Inferior parietal cortex (tissue), 1 donor: ENCODE data around the gene SYNE3.

Experiments used
- DNase-seq: peaks from one replicate; pipeline ENCODE4 v3.0.0-alpha.2; 2016; ENCODE audit errors: extremely low spot score

SYNE3 gene

DNA sequence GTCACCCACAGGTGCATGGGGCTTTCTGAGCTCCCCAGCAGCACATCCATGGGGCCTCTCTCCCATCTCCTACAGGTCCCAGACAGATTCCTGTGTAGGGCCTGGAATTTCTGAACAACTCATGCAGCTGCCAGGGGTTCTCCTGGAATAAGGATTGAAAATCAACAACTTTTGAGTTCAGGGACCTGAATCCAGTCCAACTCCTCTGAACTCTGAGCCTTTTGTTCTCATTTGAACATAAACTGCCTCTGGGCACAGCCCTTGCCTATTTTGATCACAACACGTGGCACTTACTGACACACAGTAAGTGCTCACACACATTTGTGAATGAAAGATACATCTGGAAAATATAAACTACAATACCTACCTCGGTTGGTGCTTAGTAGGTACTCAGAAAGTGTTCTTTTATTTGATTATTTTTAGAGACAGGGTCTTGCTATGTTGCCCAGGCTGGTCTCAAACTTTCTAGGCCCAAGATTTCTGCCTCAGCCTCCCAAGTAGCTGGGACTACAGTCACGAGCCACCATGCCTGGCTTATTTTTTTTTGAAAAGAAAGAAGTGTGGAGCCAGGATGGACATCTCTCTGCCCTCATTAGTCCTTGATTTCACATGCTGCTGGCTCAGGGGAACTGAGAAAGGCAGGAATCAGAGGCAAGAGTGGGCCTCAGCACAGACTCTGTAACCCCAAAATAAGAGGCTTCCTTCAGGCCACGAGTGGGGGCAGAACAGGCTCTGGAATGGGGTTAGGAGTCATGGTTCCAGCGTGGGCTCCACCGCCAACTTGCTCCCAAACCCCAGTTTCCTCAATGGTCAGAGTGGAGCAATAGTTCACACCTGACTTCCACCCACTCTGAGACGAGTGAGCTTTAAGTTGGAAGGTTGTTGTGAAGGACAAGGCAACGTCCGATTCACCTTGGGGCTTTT, 27.0 kb downstream of the SYNE3 start:
- peak; percentile 40 for DNase-seq

DNA sequence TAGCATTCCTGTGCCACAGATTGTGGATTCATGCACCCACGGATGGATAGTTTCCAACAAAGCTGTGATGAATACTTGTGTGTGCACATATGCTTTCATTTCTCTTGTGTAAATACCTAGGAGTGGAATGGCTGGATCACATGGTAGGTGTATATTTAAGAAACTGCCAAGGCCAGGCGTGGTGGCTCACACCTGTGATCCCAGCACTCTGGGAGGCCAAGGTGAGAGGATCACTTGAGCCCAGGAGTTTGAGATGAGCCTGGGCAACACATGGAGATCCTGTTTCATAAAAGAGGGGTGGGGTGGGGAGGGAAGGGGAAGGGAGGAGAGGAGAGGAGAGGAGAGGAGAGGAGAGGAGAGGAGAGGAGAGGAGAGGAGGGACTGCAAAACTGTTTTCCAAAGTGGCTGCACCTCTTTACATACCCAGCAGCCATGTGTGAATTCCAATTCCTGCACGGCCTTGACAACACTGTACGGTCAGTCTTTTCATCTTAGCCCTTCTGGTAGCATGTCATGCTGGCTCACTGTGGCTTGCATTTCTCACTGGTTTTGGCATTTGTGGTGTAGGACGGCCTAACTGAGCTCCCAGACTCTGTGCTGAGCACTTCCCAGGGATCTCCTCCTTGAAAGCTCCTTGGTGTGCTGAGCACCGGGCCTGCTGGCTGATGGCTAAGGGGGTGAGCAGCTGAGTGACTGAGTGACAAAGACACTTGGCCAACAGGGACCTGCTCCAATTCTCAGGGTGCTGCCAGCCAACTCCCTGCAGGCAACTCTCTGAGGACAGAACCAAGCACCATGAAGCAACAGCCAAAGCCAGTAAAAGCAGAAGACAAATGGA, 27.9 kb downstream of the SYNE3 start:
- DNase-seq, result no peak

GRCh38 chr14:95487669-95488084, 28.8 kb downstream of the SYNE3 start:
- DNase-seq, result no peak

DNA sequence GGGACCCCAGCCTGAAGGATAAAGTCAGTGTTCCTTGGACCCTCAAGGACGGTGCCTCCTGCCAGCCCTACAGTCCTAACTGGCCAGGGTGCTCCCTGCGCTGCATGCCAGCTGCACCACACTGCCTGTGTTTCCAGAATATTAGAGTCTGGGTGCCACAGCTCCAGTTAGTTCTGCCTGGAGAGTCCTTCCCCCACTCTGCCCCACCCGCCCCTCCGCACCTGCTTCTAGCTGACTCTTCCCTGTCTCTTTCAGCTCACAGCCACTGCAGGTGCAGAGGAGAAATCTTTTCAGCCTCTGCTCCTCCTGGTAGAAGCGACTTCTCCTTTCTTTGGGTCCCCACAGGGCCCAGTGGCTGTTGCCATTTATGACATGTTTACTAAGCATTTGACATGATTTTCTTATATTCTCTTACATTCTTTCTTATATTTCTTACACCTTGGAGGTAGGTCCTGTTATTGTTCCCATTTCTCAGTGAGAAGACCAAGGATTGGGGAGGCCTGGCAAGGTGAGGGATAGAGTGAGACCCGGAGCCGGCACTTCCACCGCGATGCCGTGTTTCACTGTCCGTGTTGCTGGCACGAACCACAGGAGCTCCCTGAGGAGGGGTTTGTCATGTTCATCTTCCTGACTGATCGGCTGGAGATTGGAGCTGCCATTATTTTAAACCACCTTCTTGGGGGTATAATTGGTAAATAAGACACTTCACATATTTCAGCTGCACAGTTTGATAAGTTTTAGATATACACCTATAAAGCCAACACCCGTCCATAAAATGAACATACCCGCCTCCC, 29.4 kb downstream of the SYNE3 start:
- DNase-seq, result no peak

DNA sequence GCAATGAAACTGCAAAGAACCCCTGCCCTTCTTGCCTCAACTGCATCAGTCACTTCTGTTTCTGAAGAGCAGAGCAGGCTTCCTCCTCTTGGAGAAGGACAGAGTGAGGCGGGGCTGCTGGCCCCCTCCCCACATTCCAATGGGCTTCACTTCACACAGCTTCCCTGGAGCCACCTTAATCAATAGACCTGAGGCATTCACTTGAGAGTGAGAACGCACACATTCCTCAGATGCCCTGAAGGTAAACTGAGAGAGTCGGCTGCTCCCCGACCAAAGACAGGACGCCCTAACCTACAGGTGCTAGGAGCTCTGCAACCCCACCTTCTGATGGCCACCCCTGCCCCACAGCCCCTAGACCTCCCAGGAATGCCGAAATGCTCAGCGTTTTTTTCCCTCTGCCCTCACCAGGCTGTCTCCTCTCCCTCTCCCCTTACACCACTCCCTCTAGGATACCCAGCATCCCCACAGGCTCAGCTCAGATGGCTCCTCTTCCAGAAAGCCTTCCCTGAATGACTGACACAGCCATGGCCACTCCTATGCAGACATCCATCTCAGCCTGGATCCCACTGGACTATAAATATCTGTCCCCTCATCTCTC, 31.1 kb downstream of the SYNE3 start:
- DNase-seq, result no peak

DNA sequence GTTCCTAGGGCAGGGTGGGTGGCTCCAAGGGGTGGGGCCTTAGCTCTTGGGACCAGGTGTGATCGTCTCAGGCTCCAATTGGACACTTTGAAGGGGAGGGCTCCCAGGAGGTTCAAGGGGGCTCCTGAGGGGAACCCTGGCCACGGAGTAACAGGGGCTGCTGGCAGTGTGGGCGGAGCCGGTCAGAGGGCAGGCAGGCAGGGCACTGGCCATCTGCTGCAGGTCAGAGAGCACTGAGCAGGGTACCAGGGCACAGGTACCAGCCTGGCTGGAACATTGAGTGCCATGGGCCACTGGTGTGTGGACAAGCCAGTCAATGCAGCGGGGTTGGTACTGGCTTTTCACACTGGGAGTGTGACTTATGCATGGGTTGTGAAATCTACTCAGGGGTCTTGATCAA, 32.2 kb downstream of the SYNE3 start:
- DNase-seq, result no peak

- no peak for DNase-seq
Observed at GRCh38 chr14:95483309-95484165, 32.9 kb downstream of the SYNE3 start.

DNA sequence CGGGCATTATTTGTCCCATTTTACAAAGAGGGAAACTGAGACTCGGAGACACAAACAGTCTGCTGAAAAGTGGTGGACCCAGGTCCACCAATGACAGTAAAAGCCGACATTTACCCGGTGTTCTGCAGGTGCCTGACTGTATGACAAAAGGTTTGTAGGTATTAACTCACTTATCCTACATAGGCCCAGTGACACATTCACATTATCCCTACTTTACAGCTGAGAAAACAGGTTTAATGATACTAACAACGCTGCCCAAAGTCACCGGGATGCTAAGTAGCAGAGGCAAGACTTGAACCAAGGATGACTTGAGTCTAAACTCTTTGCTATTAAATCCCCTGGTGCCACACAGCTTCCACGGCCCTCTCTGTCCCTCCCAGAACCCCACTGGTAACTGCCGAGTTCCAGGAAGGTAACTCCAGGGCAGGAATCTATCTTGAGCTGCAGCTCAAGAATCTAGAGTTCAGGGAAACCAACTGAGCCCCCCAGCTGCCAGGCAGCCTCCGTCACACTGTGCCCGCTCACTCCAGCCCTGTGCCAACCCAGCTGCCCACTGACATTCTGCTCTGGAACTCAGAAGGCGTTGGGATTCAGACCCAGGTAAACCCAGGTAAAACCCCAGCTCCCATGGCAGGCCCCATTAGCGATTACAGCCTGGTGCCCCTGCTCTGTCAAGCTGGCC, 33.7 kb downstream of the SYNE3 start:
- no peak for DNase-seq

GRCh38 chr14:95481391-95482022, 34.9 kb downstream of the SYNE3 start:
- DNase-seq, result no peak

DNA sequence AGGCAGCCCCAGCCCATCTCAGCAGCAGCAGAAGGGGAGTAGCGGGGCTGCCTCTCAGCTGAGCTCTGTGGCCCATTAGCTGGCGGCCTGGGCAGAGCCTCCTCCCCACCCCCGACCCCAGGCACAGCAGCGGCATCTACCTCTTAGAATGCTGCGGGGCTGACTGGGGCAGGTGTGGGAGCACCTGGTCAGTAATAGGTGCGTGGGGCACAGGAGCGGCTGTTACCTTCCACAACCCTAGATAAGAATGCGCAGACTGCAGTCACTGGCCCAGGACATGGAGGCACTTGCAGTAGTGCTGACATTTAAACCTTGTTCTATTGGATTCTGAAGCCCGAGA, 35.6 kb downstream of the SYNE3 start:
- no peak for DNase-seq

DNA sequence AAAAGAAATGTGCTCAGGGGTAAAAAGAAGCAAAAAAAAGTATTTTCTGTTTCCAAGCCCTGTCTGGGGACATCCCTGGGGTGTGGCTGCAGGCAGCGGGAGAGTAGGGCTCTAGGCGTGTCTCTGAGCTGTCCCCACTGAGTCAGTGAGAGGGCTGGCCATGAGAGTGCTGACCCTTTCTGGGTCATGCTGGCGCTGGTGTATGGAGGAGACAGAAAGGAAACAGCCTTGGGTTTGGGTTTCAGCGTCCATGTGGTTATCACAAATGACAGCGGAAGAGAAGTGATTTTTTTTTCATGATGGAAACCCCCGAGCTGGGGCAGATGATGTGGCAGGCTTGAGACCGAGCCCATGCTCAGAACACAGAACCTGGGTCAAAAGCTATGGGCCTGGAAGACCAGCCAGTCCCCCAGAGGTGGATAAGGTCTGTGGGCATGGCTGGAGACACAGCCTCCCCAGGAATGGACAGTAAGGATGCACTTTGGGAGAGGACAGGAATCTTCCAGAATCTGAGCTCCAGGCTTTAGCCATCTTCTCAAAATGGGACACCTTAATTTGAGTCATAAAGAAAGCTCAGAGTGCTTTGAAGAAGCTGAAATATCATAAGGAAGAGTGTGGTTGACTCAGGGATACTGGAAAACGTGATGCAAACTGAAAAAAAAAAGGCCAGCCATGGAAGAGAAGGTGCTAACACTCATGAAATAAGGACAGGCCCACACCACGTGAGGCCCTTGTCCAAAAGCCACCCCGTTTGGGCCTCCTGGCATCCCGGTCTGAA, 36.2 kb downstream of the SYNE3 start:
- no peak for DNase-seq

DNA sequence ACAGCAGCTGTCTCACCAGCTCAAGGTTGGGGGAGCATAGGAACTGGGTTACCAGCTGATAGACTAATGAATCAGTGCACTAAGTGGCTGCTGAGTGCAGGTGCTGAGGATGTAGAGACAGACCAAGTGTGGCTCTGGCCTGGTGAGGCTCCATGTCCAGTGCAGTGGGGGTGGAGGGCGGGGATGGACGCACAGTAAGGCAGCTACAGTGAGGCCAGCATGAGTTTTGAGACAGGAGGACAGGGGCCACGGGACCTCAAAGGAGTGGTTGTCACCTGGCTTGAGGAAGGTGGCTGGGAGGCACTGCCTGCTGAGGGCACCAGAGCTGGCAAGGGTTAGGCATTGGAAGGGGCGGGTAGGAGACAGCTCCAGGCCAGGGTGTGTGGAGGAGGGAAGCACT, 37.0 kb downstream of the SYNE3 start:
- DNase-seq, result no peak

GRCh38 chr14:95478818-95479217, 37.6 kb downstream of the SYNE3 start:
- DNase-seq, result no peak

GRCh38 chr14:95478309-95478708, 38.1 kb downstream of the SYNE3 start:
- DNase-seq, result no peak

- no peak for DNase-seq
Observed at GRCh38 chr14:95477411-95478269, 38.8 kb downstream of the SYNE3 start.

GRCh38 chr14:95476747-95477146, 39.7 kb downstream of the SYNE3 start:
- DNase-seq, result no peak

- no peak for DNase-seq
Observed at GRCh38 chr14:95475540-95476240, 40.8 kb downstream of the SYNE3 start.
